ENCODE measurements around the gene RAPGEF1.

Gene RAPGEF1

DNA sequence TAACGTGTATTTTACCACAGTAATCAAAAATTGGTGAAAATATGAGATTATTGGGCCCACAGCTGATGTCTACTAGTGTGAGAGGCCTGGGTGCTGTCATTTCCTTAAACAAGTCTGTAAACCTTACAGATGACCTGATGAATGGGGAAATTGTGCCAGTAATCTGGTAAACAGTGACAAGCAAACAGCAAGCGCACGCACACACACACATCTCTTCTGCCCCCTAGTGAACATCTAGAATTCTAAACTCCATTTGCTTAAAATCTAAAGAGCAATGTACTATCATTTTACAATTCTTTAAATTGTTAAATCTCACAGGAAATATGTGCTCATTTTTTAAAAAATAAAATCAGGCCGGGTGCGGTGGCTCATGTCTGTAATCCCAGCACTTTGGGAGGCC lies 7.5 kb upstream of the RAPGEF1 start:
- DNase-seq (ENCODE audit: low read depth), result no peak

GRCh38 chr9:131745610-131746009 lies 5.7 kb upstream of the RAPGEF1 start:
- no peak for DNase-seq (ENCODE audit: low read depth)

- no peak for DNase-seq (ENCODE audit: low read depth)
These were observed 4.9 kb upstream of the RAPGEF1 start for GRCh38 chr9:131744720-131745201.

DNA sequence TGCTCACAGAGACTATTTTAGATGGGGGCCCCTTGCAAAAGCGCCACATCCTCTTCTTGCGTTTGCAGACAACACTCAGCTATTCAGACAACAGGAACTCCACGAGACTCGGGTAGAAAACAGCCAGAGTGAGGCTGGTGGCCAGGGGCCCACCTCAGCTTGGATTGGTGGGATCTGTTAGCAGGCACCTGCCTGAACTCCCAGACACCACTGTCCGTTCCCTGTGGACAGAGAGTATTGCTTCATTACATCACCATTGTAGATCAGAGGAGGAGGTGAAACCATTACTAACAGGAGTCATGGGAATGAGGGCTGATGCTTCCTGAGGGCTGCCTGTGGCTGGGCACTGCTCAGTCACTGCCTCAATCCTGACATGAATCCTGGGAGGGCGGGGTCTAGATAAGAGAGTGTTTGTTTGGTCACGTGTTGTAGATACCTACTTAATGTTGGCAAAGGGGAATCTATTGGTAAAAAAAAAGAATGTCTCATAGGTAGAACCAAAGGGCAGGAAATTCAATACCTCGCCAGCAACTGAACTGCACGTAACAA lies 4.4 kb upstream of the RAPGEF1 start:
- DNase-seq (ENCODE audit: low read depth), result no peak

GRCh38 chr9:131743501-131743900 lies 3.6 kb upstream of the RAPGEF1 start:
- no peak for DNase-seq (ENCODE audit: low read depth)

DNA sequence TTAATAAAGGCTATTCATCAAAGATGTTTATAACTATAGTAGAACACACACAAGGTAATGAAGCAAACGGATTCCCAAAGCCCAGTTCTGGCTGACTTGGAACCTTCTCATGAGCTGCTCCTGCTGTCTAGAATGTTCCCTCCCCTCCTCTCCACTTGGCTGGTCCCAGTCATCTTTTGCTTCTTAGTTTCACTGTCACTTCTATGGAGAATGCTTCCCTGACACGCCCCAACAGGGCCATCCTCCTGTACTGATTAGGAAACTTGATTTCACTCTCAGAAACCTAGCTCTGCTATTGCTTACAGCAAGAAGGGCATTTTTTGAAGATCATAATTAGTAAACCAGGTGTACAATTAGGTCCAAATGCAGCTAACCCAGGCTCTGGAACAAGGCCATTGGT lies 3.2 kb upstream of the RAPGEF1 start:
- DNase-seq (ENCODE audit: low read depth), result no peak

DNA sequence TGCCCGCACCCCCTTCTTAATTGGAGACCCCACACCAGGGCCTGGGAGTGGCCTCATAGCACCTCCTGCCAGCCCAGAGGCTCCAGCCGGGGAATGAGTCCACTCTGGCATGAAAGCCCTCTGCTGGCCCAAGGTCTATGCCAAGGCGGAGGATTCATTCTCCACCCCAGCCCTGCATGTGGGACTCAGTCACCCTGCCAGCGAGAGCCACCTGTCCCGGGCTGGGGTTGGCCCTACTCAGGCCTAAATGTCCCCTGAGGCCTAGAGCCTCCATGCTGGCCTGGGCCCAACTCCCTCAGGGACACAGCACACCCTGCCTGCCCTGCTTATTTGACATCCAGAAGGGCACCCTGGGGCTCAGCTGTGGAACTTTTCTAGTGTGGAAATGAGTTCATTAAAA lies 1.0 kb upstream of the RAPGEF1 start:
- DNase-seq (ENCODE audit: low read depth), result no peak

- no peak for DNase-seq (ENCODE audit: low read depth)
These were observed 530 bp downstream of the RAPGEF1 start for GRCh38 chr9:131739133-131739958.

- no peak for DNase-seq (ENCODE audit: low read depth)
These were observed 1.4 kb downstream of the RAPGEF1 start for GRCh38 chr9:131738293-131739132.

- no peak for DNase-seq (ENCODE audit: low read depth)
These were observed 2.5 kb downstream of the RAPGEF1 start for GRCh38 chr9:131737426-131737825.

GRCh38 chr9:131736431-131736830 lies 3.4 kb downstream of the RAPGEF1 start:
- DNase-seq (ENCODE audit: low read depth), result no peak

DNA sequence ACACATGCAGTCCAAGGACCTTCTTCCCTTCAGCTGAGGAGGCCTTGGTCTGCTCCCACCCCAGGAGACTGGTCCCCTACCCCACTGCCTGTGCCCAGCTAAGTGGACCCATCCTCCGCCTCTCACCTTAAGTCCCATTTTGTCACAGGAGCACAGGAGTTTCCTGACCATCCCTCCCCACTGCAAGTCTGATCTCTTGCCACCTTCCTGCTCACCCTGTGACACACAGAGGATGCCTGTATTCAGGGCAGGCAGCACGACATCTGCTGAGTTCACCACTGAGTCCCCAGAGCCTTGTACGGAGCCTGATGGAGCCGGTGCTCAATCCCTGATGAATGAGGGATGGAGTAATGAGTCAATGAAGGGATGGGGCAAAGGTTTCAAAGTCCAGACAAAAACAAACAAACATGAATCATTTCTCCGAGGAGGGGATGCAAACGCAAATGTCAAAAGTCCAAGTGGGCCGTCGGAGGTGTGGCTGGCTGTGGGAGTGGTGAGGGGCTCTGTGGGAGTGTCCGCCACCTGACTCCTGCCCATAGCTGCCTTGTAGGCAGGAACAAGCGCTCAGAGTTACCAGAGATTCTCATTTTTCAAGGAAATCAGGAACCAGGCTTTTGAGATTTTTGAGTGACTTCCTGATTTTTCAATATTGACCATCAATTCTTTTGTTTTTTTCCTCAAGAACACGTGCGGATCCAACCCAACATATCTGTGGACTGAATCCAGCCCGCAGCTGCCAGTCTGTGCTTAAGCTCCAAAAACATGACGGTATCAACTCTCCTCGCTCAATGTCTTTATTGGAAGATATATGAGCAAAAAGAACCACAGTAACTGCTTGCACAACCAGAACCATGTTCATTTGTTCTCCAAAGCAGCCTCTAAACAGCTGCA lies 4.4 kb downstream of the RAPGEF1 start:
- no peak for DNase-seq (ENCODE audit: low read depth)

DNA sequence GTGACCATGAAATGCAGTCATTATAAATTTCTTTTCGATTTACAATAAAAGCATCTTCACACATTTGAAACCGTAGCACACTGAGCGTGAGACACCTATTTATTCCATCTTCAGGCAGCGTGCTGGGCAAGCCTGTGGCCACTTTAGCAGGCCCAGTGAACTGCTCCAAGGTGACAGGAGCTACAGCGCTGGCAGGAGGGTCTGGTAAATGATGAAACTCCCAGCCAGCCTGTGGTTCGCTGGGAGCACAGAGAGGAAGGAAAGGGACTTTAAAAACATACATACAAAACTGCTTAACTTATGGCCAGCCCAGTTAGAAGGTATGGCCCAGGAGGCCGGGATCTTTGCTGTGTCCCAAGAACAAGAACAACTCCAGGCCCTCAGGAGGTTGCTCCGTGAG lies 5.1 kb downstream of the RAPGEF1 start:
- no peak for DNase-seq (ENCODE audit: low read depth)

- no peak for DNase-seq (ENCODE audit: low read depth)
These were observed 5.7 kb downstream of the RAPGEF1 start for GRCh38 chr9:131734165-131734610.

DNA sequence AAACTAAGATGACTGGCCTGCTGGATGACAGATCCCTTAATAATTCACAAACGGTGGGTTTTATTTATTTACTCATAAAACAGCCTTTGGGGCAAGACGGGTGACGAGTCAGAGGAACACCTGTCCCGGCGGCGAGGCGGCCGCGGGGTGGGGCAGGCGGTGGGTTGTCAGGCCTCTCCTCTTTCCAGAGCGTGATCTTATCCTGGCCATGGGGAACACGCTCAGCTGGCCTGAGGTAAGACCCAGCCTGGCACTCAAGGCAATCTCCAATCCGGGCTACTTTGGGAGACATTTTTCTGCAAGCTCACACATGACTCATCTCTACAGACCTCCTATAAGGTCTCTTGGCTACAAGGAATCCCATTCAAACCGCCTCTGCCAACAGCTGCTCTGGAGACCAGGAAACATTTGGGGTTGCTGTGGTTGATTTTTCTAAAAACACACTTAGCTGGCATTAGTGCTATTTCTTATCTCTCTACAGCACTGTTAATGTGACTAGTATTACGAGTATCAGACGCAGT lies 6.3 kb downstream of the RAPGEF1 start:
- no peak for DNase-seq (ENCODE audit: low read depth)

DNA sequence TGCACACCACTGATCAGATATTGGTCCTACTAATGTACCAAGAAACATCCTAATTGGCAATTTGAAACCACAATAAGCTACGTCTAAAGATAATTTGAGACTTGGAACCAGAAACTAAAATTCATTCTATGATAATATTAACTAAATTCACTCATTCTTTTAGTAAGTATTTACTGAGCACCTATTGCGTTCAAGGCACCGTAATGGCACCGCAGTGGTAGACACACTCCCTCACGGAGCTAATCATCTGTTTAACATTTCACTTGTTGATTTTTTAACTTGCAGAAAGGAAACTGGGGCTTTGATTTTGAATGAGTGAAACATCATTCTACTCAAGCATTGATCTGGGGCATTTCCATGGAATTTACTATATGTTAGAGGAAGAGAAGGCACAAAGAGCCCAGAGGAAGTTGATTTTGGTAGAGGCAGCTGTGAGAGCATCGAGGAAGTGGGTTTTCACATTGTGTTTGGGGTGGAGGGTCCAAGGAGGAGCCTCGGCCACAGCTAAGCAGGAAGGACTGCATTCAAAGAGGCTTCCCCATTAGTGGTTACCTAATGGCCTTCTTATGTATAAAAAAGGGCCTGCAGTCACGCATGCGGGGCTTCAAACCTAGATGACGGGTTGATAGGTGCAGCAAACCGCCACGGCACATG lies 7.1 kb downstream of the RAPGEF1 start:
- DNase-seq (ENCODE audit: low read depth), result no peak

- DNase-seq (ENCODE audit: low read depth), result no peak
These were observed 7.8 kb downstream of the RAPGEF1 start for GRCh38 chr9:131732061-131732526.

- DNase-seq (ENCODE audit: low read depth), result no peak
These were observed 8.2 kb downstream of the RAPGEF1 start for GRCh38 chr9:131731644-131732043.

- no peak for DNase-seq (ENCODE audit: low read depth)
These were observed 8.6 kb downstream of the RAPGEF1 start for GRCh38 chr9:131731237-131731636.

DNA sequence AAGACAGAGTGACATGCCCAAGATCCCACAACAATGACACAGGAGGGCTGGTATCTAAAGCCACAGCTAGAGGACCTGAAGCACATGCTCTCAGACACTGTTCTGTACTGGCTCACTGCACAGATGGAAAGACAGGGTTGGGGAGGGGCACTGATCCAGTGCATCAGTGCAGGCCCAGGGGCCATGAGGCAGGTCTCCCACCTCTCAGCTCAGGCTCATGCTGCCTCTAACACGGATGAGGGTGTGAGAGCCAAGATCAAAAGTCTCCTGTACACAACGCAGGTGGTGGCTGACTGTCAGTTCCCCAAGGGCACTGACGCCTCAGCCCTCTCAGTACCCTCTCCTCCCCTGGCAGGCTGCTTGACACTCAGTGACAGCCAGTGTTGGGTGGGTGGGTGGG lies 10.9 kb downstream of the RAPGEF1 start:
- no peak for DNase-seq (ENCODE audit: low read depth)

DNA sequence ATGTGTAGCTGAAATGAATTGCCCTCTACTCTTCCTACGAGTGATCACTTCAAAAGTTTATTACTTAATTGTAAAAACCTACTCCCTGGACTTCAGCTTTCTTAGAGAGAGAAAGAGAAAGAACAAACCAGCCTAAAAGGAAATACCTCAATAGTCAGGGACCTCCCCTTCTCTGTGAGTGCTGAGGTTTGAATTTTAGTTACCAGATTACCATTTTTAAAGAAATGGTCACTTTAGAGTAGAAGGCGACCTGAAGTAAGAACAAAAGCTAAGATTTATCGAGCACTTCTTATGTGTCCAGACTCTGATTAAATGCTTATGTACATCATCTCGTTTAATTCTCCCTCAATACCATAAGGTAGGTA lies 11.3 kb downstream of the RAPGEF1 start:
- DNase-seq (ENCODE audit: low read depth), result no peak

All from stimulated activated CD8-positive, alpha-beta memory T cell treated with anti-CD3 and anti-CD28 coated beads, Interleukin-15, amount 100 ng/mL, for 1 hour (primary cell).